Measurements from ENCODE around the gene SRRM3. TPM values are rescaled to one million over a fixed set of nuclear protein-coding genes. Genes with fewer than 3 reads are reported as not detected.
"Not testable (repeated sequence)": the region's sequence is repeated elsewhere in the genome, so short reads cannot be mapped to it uniquely, and the experiment has no call there.

SRRM3 gene
- total RNA-seq, 1 donor, result under 0.01 TPM

DNA sequence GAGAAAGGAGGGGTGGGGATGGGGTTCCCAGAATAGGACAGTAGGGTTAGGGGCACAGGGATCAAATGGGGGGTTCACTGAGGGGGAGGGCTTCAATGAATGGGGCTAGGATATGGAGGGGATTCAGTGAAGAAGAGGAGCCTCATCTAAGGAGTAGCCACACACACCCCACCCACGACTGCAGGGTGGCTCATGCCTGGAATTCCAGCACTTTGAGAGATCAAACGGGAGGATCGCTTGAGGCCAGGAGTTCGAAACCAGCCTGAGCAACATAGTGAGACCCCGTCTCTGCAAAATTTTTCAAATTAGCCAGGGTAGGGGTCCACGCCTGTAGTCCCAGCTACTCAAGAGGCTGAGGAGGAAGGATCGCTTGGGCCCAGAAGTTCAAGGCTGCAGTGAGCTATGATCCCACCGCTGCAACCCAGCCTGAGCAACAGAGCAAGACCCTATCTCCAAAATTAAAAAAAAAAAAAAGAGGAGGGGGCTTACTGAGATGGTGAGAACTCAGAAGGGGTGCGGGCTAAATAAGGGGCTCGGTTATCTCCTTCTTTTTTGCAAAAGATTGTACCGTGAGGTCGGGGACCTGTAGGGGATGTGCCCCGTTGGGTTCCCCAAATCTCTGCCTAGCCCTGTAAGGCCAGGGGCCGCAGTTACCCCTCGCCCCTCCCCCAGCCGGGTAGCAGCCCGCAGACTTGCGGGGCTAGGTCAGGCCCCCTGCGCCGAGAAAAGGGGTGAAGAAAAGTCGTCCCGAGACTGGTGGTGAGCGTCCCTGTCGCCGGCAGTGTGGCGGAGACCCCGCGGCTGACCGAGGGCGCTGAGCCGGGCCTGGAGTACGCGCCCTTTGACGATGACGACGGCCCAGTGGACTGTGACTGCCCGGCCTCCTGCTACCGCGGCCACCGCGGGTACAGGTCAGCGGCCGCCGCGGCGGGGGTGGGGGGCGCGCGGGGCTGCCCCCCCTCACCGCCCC, 57.7 kb downstream of the SRRM3 start:
- no peak for DNase-seq (ENCODE audit: low read depth in 2 of 3, low spot score in 2 of 3)

DNA sequence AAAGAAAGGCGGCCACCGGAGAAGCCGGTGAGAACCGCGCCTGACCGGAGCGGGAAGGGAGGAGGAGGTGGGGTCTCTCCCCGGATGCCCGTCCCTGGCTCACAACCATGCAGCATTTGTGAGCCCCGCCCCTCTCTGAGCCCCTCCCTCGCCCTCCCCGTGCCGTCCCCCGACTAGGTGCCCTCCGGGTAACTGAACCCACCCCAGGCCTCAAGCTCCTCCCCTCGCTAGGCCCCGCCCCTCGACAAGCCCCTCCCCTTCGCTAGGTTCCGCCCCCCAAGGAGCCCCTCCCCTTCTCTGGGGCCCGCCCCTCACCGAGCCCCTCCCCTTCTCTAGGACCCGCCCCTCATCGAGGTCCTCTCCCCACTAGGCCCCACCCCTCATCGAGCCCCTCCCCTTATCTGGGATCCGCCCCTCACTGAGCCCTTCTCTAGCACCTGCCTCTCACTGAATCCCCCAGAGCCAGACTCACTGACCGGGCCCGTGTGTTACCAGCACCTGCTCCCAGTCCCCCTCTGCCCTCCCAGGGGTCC, 58.5 kb downstream of the SRRM3 start:
- peak; percentile 28 to 61 (median 56) for DNase-seq (ENCODE audit: low read depth in 2 of 3, low spot score in 2 of 3)

DNA sequence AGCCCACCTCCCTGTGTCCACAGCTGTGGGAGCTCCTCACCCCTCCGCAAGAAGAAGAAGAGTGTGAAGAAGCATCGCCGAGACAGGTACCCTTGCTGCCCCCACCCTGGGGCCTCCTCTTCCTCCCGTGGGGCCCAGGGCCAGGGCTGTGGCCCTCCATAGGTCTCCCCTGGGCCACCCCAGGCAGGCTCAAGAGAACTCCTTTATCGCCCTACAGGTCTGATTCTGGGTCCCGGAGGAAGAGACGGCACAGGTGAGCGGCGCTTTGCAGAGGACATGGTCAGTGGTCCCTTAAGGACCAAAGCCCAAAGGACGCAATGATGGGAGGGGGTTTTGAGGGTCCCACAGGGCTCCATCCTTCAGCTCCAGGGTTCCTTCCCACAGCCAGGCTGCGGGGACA, 59.6 kb downstream of the SRRM3 start:
- DNase-seq (ENCODE audit: low read depth in 2 of 3, low spot score in 2 of 3), result no peak

DNA sequence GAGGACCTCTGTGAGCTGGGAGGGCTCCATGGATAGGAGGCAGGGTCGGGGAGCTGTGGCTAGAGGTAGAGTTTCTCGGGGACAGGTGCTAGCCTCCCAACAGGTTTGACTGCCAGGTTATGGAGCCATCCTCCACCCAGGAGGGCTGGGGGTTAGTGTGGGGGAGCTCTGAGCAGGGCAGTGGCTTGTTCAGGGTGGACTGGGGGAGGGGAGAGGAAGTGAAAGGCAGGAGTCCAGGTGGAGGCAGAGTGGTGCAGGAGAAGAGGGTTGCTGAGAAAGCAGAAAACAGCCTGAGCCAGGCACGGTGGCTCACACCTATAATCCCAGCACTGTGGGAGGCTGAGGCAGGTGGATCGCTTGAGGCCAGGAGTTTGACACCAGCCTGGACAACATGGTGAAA, 60.2 kb downstream of the SRRM3 start:
- no peak for DNase-seq (ENCODE audit: low read depth in 2 of 3, low spot score in 2 of 3)

DNA sequence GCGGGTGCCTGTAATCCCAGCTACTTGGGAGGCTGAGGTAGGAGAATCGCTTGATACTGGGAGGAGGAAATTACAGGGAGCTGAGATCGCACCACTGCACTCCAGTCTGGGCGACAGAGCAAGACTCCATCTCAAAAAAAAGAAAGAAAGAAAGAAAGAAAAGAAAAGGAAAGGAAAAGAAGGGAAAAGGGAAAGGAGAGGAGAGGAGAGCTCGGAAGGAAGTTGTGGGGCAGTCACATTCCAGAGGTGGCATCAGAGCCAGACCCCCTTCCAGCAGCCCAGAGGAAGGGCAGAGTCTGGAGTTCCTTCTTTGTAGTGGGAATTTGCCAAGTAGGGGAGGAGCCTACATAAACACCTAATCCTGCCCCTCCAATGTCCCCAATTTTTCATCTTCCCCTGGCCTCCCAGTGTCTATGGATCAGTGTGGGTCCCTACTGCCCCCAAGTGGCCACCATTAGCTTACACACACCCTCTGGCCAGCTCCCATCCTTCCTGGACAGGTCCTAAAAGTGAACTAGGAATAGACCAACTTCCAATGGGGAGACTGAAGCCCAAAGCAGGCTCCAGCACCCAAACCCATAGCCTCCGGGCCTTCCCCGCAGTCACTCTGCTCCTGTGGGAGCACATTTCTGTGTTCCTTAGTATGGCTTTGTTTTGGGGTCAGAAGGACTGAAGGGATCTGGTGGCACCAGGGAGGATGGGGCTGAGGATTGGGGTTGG, 61.1 kb downstream of the SRRM3 start:
- DNase-seq (ENCODE audit: low read depth in 2 of 3, low spot score in 2 of 3), result peak in 2 of 3 donors; percentile 56 to 66

DNA sequence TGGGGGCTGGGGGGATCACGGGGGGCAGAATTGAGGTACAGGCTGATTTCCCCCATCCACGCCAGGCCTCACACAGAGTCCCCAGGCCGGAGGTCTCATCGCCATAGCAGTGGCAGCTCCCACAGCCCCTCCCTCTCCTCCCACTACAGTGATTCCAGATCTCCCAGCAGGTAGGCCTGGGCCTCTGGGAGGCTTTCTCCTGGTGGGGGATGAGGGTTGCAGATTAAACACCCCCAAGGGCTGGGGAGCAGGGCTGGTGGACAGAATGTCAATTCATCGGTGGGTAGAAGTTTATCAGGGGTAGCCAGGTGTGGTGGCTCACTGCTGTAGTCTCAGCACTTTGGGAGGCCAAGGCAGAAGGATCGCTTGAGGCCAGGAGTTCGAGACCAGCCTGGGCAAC, 63.6 kb downstream of the SRRM3 start:
- no peak for DNase-seq (ENCODE audit: low read depth in 2 of 3, low spot score in 2 of 3)

DNA sequence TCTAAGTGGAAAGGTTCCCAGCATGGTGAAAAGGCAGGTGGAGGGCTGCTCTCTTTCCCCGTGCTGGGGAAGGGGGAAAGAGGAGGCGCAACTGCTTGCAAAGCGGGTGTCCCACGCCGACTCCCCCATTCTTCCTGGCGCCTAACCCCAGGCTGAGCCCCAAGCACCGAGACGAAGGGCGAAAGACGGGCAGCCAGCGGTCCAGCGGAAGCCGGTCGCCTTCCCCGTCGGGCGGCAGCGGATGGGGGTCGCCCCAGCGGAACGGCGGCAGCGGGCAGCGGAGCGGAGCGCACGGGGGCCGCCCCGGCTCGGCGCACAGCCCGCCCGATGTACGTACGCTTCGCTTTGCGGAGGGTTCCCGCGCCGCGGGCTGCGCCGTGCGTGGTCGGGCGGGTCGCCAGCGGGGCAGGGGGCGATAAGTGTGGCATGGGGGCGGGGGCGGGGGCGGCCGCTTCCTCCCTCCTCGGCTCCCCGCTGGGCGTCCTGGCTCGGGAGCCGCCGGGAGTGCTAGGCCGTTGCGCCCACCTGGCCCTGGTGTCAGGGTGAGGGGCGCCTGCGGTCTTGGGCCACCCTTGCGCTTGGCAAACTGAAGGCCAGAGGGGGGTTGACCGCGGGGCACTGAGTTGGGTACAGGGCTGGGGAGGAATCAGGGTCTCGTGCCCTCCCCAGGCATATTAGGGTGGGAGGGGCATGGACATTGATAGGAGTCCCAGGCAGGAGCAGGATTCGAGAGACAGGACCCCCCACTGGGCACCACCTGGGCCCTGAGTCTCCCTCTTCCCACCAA, 65.6 kb downstream of the SRRM3 start:
- no peak for DNase-seq (ENCODE audit: low read depth in 2 of 3, low spot score in 2 of 3)

DNA sequence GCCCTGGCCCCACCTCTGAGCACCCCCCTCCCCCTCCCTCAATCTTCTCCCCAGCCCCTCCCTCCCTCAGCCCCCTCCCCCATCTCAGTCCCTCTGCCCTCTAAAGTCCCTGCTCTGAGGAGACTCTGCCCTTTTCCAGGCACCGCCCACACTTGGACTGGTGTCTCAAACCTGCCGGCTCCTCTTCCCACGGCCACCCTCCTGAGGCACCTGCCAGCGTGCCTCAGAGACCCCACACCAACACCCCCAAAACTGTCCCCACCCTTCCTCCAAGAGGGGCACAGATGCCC, 66.1 kb downstream of the SRRM3 start:
- DNase-seq (ENCODE audit: low read depth in 2 of 3, low spot score in 2 of 3), result no peak

DNA sequence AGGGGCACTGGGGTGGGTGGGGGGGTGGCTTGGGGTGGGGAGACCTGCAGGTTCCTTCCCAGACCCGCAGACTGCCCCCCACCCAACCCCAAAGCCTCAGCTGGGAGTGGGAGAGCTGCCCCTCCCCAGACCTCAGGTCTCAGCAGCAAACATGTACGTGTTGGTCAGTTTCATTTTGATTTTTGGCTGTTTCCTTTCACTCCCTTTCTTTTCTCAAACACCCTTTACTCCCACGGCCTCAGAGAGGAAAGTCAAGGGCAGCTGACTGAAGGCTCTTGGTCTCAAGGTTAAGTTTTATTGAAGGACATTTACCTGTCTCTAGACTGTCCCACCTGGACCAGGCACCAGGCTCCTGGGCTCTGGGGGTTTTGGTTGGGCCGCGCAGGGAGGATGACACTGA, 66.7 kb downstream of the SRRM3 start:
- no peak for DNase-seq (ENCODE audit: low read depth in 2 of 3, low spot score in 2 of 3)

DNA sequence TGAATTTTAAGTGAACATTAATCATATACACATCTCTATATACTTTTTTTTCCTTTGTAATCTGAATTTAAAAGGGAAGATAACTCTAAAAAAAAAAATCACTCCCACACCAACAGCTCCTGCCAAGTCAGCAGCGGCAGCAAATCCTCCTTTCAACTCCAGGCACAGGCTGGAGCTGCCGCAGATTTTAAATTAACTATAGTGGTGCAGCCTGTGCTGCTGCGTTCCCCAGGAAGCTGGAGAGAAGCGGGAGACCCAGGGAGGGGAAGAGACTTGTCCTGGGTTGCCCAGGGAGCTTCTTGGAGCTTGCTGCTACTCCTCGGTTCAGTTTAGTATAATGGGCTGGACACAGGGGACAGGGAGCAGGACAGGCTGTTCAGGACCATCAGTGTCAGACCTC, 68.2 kb downstream of the SRRM3 start:
- no peak for DNase-seq (ENCODE audit: low read depth in 2 of 3, low spot score in 2 of 3)

DNA sequence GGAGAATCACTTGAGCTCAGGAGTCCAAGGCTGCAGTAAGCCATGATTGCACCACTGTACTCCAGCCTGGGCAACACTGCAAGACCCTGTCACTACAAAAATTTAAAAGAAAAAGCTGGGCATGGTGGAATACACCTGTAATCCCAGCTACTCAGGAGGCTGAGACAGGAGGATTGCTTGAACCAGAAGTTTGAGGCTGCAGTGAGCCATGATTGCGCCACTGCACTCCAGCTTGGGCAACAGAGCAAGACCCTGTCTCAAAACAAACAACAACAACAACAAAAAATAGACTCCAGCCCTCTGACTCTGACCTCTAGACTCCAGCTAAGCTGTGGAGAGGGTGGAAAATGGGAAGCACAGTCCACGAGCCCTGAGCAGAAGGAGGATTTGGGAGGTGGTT, 69.7 kb downstream of the SRRM3 start:
- not testable (repeated sequence) for DNase-seq (ENCODE audit: low read depth in 2 of 3, low spot score in 2 of 3)

DNA sequence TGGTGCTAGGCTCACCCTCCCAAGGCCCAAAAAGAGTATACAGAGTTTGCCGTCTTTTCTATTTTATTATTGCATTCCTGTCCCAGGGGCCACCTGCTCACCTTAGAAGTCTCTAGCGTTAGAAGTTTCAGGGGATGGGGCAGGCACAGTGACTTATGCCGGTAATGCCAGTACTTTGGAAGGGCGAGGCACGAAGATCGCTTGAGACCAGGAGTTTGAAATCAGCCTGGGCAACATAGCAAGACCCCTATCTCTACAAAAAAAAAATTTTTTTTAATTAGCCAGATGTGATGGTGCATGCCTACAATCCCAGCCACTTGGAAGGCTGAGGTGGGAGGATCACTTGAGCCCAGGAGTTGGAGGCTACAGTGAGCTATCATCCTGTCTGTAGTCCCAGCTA, 70.4 kb downstream of the SRRM3 start:
- DNase-seq (ENCODE audit: low read depth in 2 of 3, low spot score in 2 of 3), result no peak

DNA sequence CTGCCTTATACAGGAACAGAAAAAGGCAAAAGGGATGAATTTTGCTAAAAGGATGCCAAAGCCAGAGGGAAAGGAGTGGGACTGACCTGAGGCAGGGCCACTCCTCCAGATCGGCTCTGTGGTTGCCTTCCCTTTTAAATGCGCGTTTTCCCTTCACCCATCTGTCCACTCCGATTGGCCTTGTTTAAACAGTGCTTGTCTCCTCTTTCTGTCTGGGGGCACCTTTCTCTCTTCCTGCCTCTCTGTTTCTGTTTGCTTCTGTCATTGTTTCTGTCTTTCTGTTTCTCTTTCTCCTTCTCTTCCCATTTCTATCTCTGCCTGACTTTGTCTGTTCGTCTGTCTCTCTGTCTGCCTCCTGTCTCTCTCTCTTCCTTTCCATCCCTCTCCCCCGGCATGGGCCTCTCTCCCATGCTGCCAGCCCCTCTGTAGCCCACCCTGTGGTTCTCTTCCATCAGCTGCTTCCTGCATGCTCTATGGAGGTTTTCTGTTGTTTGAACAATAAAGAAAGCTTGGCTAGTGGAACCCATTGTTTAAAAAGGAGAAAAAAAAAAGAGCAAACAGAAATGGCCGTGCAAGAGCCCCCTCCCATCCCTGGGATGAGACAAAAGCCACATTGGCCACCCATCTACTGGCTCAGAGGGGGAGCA, 71.3 kb downstream of the SRRM3 start:
- no peak for DNase-seq (ENCODE audit: low read depth in 2 of 3, low spot score in 2 of 3)

DNA sequence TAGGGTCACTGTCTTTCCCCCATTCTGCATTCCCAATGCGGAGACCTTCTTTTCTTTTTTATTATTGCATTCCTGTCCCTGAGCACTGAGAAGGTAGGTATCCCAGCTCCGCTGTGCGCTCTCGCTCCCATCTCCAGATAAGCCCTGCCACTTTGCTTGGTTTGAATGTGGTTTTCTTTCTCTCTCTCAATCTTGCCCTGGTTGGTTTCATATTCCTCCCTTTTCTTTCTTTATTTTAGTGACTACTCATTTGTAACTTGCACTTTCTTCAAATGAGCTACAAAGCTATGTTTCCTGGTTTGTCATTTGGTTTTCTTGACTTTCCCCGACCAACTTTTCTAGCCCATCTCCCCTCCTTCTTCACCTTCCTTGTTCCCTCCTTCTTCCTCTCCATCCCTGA, 71.8 kb downstream of the SRRM3 start:
- DNase-seq (ENCODE audit: low read depth in 2 of 3, low spot score in 2 of 3), result no peak

DNA sequence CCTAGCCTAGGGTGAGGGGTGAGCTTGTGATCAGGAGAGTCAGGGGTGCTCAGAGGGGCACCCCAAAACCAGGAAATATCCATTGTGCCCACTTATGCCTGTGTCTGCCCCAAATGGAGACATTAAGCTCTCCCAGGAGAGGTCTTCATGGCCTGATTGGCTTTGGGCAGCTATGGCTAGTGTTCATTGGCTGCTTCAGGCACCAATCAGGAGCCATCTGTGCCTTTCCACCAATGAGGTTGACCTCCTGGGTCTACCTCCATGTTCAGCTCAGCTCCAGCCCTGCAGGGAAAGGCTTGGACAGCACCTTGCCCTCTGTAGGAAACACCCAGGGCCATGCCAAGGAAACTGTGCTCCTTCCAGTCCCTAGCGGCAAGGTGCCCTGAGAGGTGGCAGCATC, 76.8 kb downstream of the SRRM3 start:
- DNase-seq (ENCODE audit: low read depth in 2 of 3, low spot score in 2 of 3), result no peak

DNA sequence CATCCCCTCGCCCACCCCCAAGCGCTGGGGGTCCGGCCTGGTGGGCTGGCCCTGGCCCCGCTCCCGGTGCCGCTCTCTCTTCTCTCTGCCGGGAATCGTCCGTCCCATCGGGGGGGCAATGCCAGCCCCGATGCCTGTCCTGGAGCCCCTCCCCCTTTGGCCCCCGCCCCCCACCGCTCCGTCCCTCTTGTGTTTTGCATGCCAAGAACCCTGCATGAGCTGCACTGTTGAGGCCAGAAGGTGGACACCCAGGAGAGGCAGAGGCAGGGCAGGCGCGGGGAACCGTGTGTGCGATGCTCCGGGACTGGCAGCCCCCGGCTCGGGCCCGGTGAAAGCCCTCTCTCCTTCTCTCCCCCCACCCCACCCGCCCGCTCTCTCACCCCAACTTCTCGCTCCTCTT, 78.7 kb downstream of the SRRM3 start:
- DNase-seq (ENCODE audit: low read depth in 2 of 3, low spot score in 2 of 3), result no peak

DNA sequence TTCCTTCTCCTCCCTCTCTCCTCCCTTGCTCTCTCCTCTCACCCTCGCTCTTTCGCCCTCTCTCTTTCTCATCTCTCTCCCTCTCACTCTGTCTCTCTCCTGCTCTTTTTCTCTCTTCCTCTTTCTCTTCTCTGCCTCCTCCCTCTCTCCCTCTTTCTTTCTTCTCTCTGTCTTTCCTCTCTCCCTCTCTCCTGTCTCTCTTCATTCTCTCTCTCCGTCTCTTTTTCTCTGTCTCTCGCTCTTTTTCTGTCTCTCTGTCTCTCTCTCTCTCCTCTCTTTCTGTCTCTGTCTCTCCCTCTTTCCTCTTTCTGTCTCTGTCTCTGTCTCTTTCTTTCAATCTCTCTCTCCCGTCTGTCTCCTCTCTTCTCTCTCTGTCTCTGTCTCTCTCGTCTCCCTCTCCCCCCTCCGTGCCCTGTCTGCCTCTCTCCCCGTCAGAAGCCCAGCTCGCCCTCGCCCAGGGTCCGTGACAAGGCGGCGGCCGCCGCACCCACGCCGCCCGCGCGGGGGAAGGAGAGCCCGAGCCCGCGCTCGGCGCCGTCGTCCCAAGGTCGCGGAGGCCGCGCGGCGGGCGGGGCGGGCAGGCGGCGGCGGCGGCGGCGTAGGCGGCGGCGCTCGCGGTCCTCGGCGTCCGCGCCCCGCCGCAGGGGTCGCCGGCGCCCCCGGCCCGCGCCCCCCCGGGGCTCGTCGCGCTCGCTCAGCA, 79.5 kb downstream of the SRRM3 start:
- DNase-seq (ENCODE audit: low read depth in 2 of 3, low spot score in 2 of 3), result no peak

DNA sequence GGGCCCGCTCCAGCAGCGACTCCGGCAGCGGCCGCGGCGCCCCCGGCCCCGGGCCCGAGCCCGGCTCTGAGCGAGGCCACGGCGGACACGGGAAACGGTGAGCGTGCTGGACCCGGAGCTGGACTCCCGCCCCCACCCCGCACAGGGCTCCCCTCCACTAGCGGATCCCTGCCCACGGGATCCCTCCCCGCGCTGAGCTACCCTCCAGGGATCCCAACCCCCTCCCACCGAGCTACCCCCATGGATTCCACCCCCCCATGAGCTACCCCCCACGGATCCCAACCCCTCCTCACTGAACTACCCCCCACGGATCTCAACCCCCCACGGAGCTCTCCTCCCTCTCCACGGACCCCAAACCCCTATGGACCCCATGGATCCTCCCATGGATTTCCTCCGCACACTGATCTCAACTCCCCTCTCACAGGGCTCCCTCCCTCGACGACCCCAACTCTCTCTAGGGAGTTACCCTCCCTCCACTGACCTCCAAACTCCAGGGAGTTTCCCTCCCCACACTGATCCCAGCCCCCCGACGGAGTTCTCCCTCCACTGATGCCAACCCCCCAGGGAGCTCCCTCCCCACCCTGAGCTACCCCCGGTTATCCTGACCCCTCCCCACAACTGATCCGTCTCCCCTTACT, 80.1 kb downstream of the SRRM3 start:
- no peak for DNase-seq (ENCODE audit: low read depth in 2 of 3, low spot score in 2 of 3)

All from hematopoietic multipotent progenitor cell (in vitro differentiated cells).